RPMI7951 (cell line): ENCODE data around the gene BTN1A1. TPM values are rescaled to one million over a fixed set of nuclear protein-coding genes. Genes with fewer than 3 reads are reported as not detected.

Source experiments
- DNase-seq: peaks from one replicate; pipeline ENCODE4 v3.0.0-alpha.2; 2012; ENCODE audit warnings: low read depth
- total RNA-seq: library from RNA; depleted of rRNA; stranded (reverse); fragments of >200 nt; shearing (Covaris generic); gene quantifications from 2 replicates; pipeline ENCODE4 v1.2.3, GENCODE V29; 2014

Gene BTN1A1
- total RNA-seq, 1 experiment from 2014 or later: not detected

DNA sequence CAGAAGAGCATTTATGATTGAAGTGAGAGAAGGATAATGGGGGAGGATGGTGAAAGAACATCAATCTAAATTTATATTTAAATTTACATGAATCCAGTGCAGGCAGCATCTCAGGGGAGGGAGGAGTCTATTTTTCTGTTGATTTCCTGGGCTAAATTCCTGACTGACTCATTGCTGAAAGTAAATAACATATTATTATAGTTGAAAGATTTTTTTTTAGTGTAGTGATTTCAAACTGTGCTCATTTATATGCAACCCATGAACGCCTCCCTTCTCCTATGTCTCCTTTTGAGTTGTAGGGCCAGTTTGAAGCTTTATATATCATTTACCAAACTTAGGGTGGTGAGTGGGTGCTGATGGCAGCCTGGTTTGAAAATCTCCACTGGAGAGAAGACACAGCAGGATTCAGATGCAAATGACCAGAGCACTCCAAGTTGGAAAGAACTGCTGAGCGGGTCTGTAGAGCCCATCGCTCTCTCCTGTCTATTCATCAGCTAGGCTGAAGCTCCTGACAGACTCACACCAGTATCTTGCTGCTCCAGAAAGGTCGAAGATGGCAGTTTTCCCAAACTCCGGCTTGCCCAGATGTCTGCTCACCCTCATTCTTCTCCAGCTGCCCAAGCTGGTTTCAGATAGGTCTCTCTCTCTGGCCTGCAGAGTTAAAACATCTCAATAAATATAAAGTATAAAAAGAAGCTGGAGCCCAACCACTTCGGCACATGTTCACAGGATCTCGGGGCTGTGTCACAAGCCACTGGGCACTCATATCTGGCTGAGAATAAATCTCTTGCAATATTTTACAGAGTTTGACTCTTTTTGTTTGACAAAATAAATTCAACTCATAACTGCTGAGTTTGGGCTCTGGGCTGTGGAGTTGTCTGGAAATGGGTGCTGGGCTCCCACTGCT is 24.0 kb upstream of the BTN1A1 start:
- peak; percentile 28 for DNase-seq

DNA sequence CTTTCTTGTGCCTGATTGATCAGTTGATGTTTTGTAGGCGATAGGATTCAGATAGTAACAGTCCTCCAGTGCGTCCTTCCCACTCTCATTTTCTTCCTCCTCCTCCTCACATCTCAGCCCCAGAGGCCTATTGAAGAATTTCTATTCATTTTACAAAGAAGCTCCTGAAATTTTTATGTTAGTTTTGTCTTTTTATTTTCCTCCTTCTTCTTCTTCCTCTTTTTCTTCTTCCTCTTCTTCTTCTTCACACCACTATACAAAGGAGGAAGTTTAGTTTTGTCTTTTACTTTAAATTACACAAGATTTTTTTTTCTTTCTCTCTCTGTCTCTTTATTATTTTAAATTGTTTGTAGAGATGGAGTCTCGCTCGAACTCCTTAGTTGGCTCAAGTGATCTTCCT is 23.2 kb upstream of the BTN1A1 start:
- DNase-seq: no peak

DNA sequence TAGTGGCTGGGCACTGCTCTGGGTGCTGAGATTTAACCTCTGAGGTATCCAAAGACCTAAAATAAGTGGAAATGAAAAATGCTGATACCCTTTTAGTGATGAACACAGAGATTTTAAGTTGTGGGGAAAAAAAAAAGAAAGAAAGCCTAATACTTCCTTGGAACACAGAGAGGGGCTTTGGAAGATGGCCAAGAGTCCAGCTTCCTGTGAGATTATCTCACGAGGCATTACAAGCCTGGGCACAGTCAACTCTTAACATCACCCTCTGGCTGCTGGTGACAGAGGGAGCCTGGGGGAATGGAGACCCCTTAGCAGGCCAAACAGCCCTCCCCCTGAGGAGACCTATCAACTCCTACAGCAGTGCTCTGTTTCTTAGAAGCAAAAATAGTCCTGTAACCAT is 22.7 kb upstream of the BTN1A1 start:
- DNase-seq: no peak

DNA sequence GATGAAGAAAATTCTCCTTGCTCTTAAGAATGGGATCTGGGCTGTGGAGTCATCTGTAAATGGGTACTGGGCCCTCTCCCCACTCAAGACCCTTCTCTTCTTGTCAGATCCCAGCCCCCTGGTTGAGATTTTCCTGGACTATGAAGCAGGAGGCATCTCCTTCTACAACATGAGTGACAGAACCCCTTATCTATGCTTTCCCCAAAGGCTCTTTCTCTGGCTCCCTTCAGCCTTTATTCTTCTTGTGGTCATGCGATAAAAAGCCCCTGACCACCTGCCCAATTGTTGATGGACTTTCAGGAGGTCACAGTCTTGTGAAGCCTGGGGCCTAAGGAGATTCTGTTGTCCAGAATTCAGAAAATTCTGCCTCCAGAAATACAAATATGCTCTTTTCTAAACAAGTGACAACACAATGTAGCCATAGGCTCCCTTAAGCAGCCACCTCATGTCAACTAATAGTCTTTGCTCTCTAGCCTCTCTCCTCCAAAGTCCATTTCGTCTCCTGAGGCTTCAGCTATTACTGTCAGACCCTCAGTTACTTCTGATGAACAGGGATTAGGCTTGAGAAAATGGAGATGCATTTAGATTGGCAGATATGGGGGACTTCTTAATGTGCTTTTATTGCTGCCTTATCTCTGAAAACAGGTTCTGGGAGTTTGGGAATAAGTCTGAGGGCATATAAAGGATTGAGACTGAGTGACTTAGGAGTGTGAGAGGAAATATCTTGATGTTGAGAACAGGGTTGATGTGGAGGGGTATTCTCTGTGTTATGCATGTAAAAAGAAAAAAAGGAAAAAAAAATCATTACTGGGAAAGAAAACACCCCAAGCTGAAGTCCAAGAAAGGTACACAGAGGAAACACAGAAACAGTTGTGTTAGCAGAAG is 21.8 kb upstream of the BTN1A1 start:
- DNase-seq: no peak

DNA sequence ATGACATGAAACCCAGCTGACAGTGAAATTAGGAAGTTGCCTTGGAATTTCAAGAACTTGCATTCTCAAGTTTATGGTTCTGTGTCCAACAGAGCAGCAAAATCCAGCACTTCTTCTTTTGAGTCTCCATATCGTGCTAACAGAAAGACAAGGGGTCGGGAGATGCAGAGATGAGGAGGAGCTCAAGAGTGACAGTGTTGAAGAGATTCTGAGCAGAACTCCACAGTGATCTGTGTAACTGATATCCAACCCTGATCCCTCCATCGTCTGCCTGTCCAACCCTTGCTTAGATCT is 21.2 kb upstream of the BTN1A1 start:
- DNase-seq: no peak

DNA sequence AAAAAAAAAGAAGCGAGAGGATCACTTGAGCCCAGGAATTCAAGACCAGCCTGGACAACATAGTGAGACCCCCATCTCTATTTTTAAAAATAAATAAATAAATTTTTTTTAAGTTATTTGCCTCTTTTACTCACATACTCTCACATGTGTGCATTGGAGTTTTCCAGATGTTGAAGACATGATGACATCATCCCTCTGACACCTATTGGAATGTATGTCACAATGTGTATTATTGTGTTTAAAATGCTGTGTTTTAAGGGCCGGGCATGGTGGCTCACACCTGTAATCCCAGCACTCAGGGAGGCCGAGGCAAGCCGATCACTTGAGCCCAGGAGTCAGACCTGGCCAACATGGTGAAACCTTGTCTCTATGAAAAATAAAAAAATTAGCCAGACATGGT is 17.8 kb upstream of the BTN1A1 start:
- no peak for DNase-seq

DNA sequence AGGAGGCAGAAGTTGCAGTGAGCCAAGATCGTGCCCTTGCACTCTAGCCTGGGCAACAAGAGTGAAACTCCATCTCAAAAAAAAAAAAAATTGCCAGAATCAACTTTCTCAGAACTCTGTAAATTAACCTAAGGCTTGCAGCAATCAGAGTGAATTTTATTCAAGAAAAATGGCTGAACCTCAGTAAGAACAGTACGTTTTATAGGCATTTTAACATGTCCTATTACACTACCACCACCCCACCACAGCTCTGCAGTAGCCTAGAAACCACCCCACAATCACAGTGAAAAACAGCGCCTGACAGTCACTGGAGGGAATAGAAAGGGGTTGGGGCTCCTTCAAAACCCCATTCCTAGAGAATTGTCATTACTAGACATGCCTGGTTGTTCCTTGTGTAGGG is 16.4 kb upstream of the BTN1A1 start:
- no peak for DNase-seq

DNA sequence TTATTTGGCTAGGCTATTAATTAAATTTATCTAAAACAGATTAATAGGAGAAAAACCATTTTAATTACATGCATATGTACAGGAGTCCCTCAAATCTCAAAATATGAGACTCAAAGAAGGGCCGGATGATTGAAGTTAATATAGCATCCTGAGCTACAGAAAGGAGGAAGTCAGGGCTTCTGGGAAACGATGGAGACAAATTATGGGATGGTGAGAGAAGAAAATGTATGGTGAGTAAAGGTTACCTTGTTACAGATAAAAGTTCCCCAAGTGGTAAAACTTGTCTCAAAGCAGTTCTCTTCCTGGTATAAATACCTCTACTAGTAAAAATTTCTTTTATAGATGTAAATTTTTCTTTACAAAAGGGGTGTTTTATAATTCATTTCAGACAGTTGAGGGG is 15.9 kb upstream of the BTN1A1 start:
- no peak for DNase-seq

DNA sequence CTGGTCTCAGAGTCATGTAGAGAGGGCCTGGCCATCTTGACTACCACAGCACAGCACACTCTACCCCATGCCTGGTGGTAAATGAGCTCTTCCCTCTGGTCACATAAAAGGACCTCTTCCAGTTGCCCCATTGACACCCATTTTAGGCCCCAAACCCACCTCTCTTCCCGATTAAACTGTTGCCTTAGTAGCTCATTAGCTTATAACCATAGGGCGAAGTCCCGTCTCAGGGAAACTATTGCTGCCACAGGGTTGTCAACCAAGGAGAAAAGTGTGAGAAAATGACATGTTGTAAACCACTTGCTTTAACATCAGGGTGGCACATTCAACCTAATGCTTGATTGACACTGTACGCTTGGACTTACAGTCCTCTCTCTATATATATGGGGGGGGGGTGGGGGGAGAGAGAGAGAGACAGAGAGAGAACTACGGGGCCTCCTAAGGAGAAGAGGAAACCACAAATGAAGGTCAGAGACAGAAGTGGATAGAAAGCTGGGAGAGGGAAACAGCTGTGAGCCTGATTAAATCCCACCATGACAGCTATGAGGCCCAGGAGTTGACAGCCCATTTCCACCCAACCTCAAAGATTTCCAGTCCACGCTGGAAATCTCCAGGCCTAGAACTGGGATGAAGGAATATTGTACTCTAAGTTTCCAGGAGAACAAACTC is 14.9 kb upstream of the BTN1A1 start:
- DNase-seq: no peak

DNA sequence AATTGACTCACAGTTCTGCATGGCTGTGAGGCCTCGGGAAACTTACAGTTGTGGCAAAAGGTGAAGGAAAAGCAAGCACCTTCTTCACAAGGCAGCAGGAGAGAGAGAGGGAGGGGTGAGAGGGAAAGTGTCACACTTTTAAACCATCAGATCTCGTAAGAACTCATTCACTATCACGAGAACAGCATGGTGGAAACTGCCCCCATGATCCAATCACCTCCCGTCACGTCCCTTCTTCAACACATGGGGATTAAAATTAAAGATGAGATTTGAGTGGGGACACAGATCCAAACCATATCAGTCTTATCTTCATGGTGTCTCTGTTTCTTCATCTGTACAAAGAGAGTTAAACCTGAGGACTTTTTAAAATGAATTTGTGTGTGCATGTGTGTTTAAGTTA is 13.7 kb upstream of the BTN1A1 start:
- no peak for DNase-seq

DNA sequence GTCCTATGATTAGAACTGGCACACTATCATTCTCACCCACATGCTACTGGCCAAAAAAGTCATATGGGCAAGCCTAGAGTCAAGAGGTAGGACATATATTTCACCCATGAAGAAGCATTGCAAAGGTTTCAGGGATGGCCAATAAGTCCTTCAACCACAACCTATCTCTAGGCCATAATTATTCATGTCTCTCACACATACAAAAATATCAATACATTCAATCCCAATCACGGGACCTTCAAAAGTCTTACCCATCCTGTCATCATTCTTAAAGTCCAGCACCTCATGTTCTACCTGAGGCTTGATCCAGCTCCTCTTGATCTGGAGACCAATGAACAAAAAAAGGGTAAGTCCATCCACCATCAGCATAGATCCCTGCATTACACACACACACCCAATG is 12.6 kb upstream of the BTN1A1 start:
- DNase-seq: no peak

DNA sequence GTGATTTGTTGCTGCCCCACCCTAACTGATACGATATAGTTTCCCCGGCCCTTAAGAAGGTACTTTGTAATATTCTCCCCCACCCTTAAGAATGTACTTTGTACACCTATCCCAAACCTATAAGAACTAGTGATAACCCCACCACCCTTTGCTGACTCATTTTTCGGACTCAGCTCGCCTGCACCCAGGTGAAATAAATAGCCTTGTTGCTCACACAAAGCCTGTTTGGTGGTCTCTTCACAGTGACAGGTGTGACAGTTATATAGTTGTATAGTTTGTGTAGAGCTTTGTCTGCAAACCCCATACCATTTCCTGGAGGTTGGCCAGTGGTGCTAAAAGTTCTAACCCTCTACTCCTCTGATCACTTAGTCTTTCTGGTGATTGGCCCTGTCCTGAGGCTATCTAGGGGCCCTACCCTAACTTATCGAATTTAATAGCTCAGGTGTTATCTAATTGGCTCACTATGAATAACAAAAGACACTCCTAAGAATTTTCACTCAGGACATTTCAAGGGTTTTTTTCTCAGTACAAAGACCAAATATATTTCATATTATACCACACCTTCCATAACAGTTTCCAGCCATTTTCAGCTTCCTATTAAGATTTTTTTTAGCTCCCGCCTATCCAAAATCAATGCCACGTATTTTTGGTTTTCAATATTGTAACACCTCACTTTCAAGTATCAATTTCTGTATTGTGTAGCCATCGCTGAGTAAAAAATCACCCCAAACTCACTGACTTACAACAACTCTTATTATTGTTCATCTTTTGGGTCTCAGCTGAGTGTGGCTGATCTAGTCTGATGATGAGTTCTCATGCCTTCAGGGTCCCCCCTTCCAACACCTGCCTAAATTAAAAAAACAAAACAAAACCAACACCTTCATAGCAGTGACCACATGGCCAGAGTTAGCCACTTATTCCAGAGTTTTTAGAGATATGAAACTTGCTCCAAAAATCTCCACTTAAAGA is 9.8 kb upstream of the BTN1A1 start:
- no peak for DNase-seq

DNA sequence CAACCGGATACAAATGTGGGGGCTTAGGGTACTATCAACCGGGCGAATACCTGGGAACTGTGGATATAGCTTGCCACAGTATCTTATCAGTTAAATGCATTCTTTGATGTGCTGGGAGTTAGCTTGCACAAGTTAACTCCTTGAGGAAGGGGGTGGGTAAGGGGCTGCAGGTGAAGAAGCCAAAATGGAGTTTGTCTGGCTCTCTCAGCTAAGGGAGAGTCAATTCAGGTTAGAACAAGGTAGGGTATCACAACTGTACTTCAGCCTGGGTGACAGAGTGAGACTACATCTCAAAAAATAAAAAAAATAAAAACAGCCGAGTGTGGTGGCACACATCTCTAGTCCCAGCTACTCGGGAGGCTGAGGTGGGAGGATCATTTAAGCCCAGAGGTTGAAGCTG is 8.5 kb upstream of the BTN1A1 start:
- no peak for DNase-seq

DNA sequence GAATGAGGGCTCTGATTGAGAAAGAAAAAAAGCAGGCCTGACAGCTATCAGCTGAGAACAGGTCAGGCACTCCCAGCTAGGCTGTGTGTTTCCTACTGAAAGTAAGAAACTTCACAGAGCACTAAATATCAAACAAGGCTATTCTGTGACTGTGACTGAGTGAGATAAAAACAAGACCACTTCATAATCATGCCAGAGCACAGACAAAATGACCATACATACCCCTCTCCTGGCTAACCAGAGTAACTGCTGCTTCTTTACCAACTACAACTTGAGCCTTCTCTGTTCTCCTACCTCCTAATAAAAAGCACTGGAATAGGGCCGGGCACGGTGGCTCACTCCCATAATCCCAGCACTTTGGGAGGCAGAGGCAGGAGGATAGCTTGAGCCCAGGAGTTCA is 6.8 kb upstream of the BTN1A1 start:
- peak; percentile 57 for DNase-seq

DNA sequence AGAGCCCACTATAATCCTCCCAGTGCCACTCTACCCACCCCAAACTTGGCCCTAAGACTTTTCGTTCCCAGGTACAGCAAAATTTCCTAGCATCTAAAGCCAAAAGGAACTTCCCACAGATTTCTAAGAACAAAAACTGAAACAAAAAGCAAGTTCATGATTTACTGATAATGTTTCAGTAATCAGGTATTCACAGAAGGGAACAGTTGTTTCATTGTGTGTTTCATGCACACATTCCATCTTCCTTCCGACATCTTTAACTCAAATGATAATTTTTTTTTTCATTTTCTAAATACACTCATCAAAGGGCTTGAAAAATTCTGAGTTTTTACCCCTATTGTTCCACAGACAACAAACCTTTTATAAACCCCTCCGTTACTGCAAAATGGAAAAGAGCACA is 6.0 kb upstream of the BTN1A1 start:
- no peak for DNase-seq

DNA sequence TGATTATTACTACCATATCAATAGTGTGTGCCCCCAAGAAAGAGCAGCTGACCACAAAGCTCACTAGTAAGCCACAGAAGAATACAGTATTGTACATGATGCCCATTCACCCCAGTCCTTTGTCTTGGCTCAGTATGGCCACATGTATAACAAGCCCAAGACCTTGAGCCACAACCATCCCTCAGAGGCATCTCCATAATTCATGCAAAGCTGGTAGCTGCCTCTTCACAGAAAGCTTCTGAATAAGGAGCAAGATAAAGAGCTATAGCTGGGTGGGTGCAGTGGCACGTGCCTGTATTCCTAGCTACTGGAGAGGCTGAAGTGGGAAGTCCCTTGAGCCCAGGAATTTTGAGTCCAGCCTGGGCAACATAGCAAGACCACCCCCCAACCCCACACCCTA is 4.8 kb upstream of the BTN1A1 start:
- DNase-seq: no peak

DNA sequence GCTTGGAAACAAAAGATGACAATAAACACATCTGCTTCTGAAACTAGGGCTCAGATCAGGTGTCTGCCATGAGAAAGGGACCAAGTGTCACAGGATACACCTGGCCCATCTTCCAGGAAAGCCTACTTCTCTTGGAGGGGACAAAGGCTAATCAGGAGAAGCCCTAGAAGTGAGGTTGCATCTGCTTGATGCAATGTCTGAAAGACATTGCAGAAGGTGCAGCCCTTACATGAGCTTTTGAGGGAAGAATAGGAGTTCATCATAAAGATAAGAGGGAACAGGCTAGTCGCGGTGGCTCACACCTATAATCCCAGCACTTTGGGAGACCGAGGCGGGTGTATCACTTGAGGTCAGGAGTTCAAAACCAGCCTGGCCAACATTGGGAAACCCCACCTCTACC is 2.5 kb upstream of the BTN1A1 start:
- no peak for DNase-seq

DNA sequence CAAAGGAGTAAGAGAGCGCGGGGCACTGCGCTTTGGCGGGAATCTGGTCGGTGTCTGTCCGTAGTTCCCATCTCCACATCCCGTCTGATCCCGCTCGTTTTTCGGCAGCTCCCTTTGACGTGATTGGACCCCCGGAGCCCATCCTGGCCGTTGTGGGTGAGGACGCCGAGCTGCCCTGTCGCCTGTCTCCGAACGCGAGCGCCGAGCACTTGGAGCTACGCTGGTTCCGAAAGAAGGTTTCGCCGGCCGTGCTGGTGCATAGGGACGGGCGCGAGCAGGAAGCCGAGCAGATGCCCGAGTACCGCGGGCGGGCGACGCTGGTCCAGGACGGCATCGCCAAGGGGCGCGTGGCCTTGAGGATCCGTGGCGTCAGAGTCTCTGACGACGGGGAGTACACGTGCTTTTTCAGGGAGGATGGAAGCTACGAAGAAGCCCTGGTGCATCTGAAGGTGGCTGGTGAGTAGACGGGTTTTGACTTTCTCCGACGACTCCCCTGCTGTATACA is 1.4 kb downstream of the BTN1A1 start:
- peak; percentile 29 for DNase-seq

DNA sequence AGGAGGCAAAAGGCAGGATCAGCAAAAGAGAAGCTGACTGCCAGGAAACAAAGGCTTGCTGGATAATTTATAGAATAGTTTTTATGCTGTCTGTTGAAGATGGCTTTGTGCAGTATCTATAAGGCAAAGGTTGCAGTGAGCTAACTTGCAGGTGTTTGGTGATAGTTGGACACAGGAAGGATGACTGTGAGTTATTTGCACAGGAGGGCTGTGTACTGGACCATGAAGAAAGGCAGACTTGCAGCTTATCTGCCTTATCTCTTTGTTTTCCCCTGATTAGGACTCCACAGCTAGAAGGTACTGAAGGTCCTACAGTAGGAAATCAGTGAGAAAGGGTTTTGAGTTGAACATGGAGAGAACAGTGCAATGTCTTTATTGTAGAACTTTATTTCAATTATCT is 2.1 kb downstream of the BTN1A1 start:
- no peak for DNase-seq

DNA sequence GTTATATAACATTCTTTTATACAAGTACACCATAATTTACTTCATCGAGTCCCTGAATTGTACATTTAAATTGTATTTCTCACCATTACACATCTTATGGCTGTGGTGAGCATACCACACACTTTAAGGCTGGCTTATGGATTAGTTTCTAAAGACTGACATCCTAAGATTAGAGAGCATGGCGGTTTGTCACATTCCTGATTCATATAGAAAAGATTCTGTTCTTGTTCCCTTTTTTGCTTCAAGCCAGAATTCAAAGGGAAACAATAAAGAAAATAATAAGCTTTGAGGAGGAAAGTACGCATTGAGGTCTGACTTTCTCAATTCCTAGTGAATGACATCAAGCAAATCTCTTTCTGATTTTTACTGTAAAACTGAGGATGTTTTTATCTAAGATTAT is 2.5 kb downstream of the BTN1A1 start:
- DNase-seq: no peak

DNA sequence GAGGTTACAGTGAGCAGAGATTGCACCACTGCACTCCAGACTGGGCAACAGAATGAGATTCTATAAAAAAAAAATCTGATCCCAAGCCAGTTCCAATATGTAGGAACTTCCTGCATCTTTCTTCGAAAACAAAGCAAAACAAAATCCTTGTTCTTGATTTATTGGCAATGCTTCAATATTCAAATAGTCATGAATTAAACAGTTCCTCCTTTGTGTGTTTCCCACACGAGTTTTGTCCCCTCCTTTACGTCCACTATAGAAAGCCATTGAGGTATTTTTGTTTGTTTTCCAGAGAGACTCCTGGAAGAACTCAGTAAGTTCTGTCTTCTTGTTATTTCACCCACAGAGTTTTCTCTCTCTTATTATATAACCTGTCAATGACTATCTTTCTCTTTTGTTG is 7.6 kb downstream of the BTN1A1 start:
- DNase-seq: no peak
